OCI-LY3 (cell line): Measurements from ENCODE around the gene ELL3.
"Not testable (repeated sequence)": the region's sequence is repeated elsewhere in the genome, so short reads cannot be mapped to it uniquely, and the experiment has no call there.

Source experiments
- H2AFZ ChIP-seq: fragments of 200-600, 300-600 bp; shearing (Covaris generic); 2 replicates; pipeline ENCODE4 v1.6.0; 2014; ENCODE audit warnings: antibody characterized with exemption, low read depth, low read length
- H3K27ac ChIP-seq: fragments of 200-600, 300-600 bp; sonication (generic); 2 replicates; pipeline ENCODE4 v1.5.1; 2014; ENCODE audit warnings: mild to moderate bottlenecking, low read length, moderate library complexity, mixed read lengths
- H3K27me3 ChIP-seq: fragments of 200-600, 300-600 bp; sonication (generic); 2 replicates; pipeline ENCODE4 v1.6.1; 2014; ENCODE audit warnings: low read depth, low read length, mixed read lengths
- H3K36me3 ChIP-seq: fragments of 200-600, 300-600 bp; sonication (generic); replicated peaks from 2 replicates; pipeline ENCODE3; 2014; ENCODE audit warnings: low read depth, low read length, mixed read lengths
- H3K4me1 ChIP-seq: fragments of 300-600, 200-600 bp; sonication (generic); 2 replicates; pipeline ENCODE4 v1.6.1; 2014; ENCODE audit warnings: low read length, mixed read lengths
- H3K4me2 ChIP-seq: fragments of 200-600, 300-600 bp; sonication (generic); 2 replicates; pipeline ENCODE4 v1.6.1; 2014; ENCODE audit warnings: low read length, mixed read lengths
- H3K4me3 ChIP-seq: fragments of 300-600, 200-600 bp; sonication (generic); 2 replicates; pipeline ENCODE4 v1.5.1; 2014; ENCODE audit warnings: antibody characterized with exemption, mild to moderate bottlenecking, low read length, moderate library complexity
- H3K79me2 ChIP-seq: fragments of 300-600, 200-600 bp; shearing (Covaris generic); 2 replicates; pipeline ENCODE4 v1.6.1; 2014; ENCODE audit warnings: mild to moderate bottlenecking, low read length, mixed read lengths
- H3K9ac ChIP-seq: fragments of 300-600, 200-600 bp; shearing (Covaris generic); 2 replicates; pipeline ENCODE4 v1.6.0; 2014; ENCODE audit warnings: mild to moderate bottlenecking, low read length, moderate library complexity
- H3K9me3 ChIP-seq: fragments of 200-600, 300-600 bp; shearing (Covaris generic); 2 replicates; pipeline ENCODE4 v1.6.1; 2014; ENCODE audit warnings: low read length, mixed read lengths; ENCODE audit not compliant: insufficient read depth
- H4K20me1 ChIP-seq: fragments of 200-600, 300-600 bp; sonication (generic); 2 replicates; pipeline ENCODE4 v1.6.1; 2016; ENCODE audit warnings: low read length, mixed read lengths; ENCODE audit not compliant: insufficient read depth
- CTCF ChIP-seq: fragments of 200-600, 300-600 bp; sonication (generic); IDR thresholded peaks from 2 replicates; pipeline ENCODE4 v1.5.1; 2014; ENCODE audit warnings: antibody characterized with exemption, low read length, low read depth
- EZH2phosphoT487 ChIP-seq: fragments of 200-600 bp; shearing (Covaris generic); IDR thresholded peaks from 2 replicates; pipeline ENCODE4 v1.6.1; 2018; ENCODE audit warnings: antibody characterized with exemption, mixed run types, low read depth

Gene ELL3

GRCh38 chr15:43776718-43777266, at the start of gene ELL3:
TSS of gene ELL3 (minus strand) at chr15:43776966. CDS start at chr15:43776901, 65 bp downstream.
- H3K79me2 ChIP-seq: peaks cover 11% of the 10 kb centered on the region; the same call in 1 of the 2 replicates
- H3K4me3 ChIP-seq: peak within 1 kb of the TSS; percentile 90
- peak within 1 kb of the TSS; percentile 82 for H3K27ac ChIP-seq
- TF ChIP-seq EZH2phosphoT487 (no peak), CTCF (no peak)
- H3K9ac ChIP-seq: peak within 1 kb of the TSS; percentile 80
- no peaks in the 10 kb centered on the region for H3K27me3 ChIP-seq
- peak within 1 kb of the TSS; percentile 96 for H3K4me2 ChIP-seq
- H3K36me3 ChIP-seq: peaks cover 23% of the 10 kb centered on the region
- H3K4me1 ChIP-seq: peaks cover 15% of the 10 kb centered on the region
- H3K9me3 ChIP-seq: no peaks in the 10 kb centered on the region
- H4K20me1 ChIP-seq: peaks cover 30% of the 10 kb centered on the region; the same call in 1 of the 2 replicates
- peak within 1 kb of the TSS; percentile 82; the same call in 1 of the 2 replicates for H2AFZ ChIP-seq

GRCh38 chr15:43826029-43826507, 49.3 kb upstream of the ELL3 start:
- Histone ChIP-seq H3K9me3 (no peaks in the 10 kb centered on the region; the same call in 1 of the 2 replicates), H3K27me3 (no peaks in the 10 kb centered on the region), H3K27ac (peak overlapping the region; percentile 75), H3K4me1 (peaks cover 50% of the 10 kb centered on the region), H3K79me2 (peaks cover 83% of the 10 kb centered on the region), H3K4me2 (peak overlapping the region; percentile 80), H2AFZ (no peak overlapping the region), H3K4me3 (peak overlapping the region; percentile 97), H4K20me1 (0 out of 2 replicates have a peak, but pooled peaks cover 2% of the 10 kb centered on the region), H3K9ac (peak overlapping the region; percentile 98; the same call in 1 of the 2 replicates), H3K36me3 (peaks cover 23% of the 10 kb centered on the region)
- TF ChIP-seq EZH2phosphoT487 (no peak), CTCF (no peak)

- H2AFZ ChIP-seq, H4K20me1 ChIP-seq, H3K9me3 ChIP-seq, H3K27me3 ChIP-seq, H3K9ac ChIP-seq: not testable (repeated sequence)
- Histone ChIP-seq H3K27ac (peak overlapping the region; percentile 71; the same call in 1 of the 2 replicates), H3K4me3 (peak overlapping the region; percentile 94), H3K4me1 (peaks cover 42% of the 10 kb centered on the region), H3K4me2 (peak overlapping the region; percentile 74; the same call in 1 of the 2 replicates), H3K36me3 (peaks cover 22% of the 10 kb centered on the region), H3K79me2 (peaks cover 83% of the 10 kb centered on the region)
Measured at GRCh38 chr15:43825305-43825704, 48.5 kb upstream of the ELL3 start.

GRCh38 chr15:43824302-43825246, 47.8 kb upstream of the ELL3 start, which contains the start of gene MFAP1:
TSS of gene MFAP1 (minus strand) at chr15:43824690. CDS start at chr15:43824569, 121 bp downstream.
- H3K4me3 ChIP-seq: peak within 1 kb of the TSS; percentile 94
- H3K36me3 ChIP-seq: peaks cover 16% of the 10 kb centered on the region
- H3K4me1 ChIP-seq: peaks cover 36% of the 10 kb centered on the region
- H2AFZ ChIP-seq: peak within 1 kb of the TSS; percentile 94
- no peaks in the 10 kb centered on the region; the same call in 1 of the 2 replicates for H3K9me3 ChIP-seq
- H4K20me1 ChIP-seq: 0 out of 2 replicates have a peak, but pooled peaks cover 2% of the 10 kb centered on the region
- peak within 1 kb of the TSS; percentile 95 for H3K9ac ChIP-seq
- peak within 1 kb of the TSS; percentile 74 for H3K4me2 ChIP-seq
- H3K27me3 ChIP-seq: no peaks in the 10 kb centered on the region
- peak within 1 kb of the TSS; percentile 71 for H3K27ac ChIP-seq
- peaks cover 83% of the 10 kb centered on the region for H3K79me2 ChIP-seq
- TF ChIP-seq CTCF (no peak), EZH2phosphoT487 (no peak)
